T-helper 1 cell (primary cell): ENCODE data around the gene PTPN20.
A peak's percentile ranks its signal among the peaks of the same experiment; 100 is the strongest.

ENCODE experiments used
- DNase-seq, 5 donors: peaks; one replicate each; pipeline ENCODE4 v3.0.0-alpha.2; 2012 to 2020

PTPN20 gene

GRCh38 chr10:47035171-47035818, 124.1 kb downstream of the PTPN20 start:
- DNase-seq, result peak in 1 of 5 donors; percentile 1

- DNase-seq, result peak in 1 of 5 donors; percentile 1
Measured at GRCh38 chr10:47035819-47036337, 124.7 kb downstream of the PTPN20 start.

DNA sequence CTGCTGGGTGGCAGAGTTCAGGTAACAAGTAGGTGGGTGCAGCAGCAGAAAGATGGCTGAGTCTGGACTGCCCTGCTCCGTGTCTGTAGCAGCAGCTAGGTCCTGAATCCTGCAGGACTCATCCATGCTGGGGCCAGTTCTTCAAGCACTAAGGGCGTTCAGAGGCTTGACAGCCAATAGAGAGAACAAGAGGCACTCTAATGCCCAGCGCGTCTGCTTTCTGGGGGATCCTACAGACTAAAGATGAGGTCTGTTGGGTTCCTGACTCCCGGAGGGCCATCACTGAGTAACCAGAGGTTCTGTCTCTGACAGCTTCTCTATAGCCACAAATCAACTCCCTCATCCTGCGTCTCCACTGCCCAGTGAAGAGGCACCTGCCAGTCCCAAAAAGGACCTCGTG, 125.5 kb downstream of the PTPN20 start:
- DNase-seq, result no peak

DNA sequence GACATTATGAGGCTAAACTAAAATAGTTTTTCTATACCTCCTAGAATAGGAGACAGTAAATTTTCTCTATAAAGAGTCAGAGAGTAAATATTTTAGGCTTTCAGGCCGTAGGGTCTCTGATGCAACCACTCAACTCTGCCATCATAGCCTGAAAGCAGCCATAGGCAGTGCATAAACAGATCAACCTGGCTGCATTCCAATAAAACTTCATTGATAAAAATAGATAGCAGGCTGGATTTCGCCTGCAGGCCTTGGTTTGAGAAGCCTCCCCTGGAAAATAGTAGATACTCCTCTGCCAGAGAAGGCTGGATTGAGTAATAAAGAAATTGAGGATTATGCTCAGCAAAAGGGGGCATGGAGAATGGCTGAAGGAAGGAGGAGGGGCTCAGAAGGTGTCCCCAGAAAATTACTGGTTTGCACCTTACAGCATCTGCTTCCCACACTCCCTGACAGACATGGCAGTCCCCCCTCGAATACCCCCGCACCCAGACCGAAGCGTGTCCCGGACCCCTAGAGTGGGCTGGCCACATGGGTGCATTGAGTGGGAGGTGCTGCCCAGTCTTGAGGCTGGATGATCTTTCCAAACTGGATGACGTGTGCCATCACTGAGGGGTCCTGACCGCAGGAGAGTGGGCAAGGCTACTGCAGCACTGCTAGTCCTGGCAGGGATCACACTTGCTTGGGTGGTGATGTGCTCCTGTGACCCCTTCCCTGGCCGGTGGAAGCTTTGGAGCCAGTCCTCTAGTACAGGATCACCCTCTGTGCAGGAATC, 126.6 kb downstream of the PTPN20 start:
- peak in 1 of 5 donors; percentile 3 for DNase-seq

DNA sequence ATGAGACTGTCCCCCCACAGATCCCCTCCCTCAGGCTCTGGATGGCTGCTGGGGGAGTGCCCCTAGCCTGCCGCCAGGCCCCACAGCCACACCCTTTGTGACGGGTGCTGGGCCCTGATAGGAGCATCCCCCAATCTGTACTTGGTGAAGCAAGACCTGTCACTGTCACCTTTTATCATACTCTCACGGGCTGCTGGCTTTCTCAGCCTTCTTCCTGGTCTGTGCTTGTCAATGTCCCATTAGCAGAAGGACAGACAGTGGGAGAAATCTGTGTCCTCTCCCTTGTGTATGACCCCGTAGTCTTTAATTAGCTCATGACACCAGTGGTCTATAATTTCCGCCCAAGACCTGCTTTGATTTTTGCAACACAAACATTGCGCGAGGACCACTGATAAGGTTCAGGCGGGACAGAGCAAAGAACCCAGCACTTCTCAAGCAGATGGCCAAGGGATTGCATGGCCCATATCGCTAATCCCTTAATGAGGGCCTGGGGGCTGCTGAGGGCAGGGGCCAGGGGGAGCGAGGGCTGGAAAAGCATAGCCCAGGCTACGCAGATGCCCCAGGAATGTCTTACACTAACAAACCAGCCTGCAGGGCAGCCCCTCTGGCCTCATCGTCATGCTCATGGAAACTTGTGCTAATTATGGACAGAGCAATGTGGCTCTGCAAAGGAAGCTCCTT, 127.8 kb downstream of the PTPN20 start:
- DNase-seq, result peak in 1 of 5 donors; percentile 1

- peak in 1 of 5 donors; percentile 1 for DNase-seq
Measured at GRCh38 chr10:47039562-47039913, 128.3 kb downstream of the PTPN20 start.

DNA sequence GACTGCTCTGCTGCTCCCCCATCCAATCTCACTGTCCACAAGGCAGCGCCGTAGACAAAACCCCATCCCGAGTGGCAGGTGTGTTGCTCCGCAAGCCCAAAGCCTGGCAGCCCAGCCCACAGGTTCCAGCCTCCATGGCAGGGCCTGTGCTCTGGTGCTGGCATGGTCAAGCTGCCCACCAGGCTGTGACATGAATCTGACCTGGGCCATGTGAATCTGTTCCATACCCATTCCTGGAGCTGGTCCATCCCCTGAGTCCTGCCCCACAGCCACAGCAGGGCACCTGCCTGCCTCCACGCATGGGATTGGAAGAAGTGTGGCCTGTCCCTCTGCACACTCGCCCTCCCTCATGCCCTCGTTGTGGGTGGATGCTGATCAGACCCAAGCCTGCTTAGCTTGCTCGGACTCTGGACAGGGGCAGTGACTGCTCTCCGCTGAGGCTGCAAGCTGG, 128.8 kb downstream of the PTPN20 start:
- peak in 1 of 5 donors; percentile 8 for DNase-seq

DNA sequence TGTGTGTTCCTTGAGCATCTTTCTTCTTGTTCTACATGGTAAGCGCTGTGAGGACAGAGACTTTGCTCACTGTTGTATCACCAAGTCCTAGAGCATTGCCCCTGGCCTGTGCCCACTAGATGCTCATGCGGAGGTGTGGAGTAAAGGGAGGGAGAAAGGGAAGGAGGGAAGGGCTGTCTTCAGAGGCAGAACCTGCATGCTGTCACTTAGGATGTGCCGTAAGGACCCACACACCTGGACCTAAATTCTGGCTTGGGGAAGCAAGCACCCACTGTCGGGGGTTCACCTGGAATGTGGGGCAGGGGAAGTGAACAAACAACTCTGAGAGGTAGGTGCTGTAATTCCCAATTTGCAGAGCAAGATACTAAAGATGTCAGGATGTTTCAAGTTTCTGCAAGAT, 129.5 kb downstream of the PTPN20 start:
- no peak for DNase-seq

DNA sequence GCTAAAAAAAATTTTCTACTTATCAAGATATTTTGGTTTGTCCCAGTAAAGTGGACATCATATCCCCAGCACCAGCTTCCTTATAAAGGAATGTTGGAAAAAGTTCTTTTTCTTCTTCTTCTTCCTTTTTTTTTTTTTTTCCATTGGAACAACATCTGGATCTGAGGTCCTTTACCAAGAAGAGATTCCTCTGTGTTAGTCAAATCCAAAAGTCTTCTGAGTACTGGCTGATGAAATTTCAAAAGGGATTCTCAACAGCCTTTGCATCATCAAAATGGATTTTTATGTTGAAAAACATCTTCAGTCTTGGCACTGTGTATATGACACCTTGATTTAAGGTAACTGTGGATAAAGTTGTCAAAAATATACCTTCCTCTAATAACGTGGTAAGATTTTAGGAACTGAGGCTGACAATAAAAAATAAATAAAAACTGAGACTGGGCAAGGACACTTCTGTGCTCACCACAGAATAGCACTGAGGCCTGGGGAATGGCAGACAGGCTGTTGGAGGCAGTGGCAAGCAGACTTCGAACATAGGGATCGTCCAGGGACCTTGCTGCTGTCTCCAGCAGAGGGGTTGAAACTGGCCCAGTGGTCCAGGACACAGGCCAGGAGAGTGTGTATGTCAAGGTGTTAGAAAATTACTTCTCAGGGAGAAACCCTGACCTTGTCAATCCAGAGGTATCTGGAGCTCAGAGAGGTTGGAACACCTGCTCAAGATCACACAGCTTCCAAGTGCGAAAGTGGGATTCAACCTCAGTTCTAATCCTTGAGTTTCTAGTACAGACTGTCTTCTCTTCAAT, 130.4 kb downstream of the PTPN20 start:
- DNase-seq, result no peak

GRCh38 chr10:47042199-47042473, 130.9 kb downstream of the PTPN20 start:
- DNase-seq, result no peak

- DNase-seq, result no peak
Measured at GRCh38 chr10:47042780-47043750, 131.8 kb downstream of the PTPN20 start.

- no peak for DNase-seq
Measured at GRCh38 chr10:47043928-47044538, 132.8 kb downstream of the PTPN20 start.

- DNase-seq, result no peak
Measured at GRCh38 chr10:47044741-47045140, 133.5 kb downstream of the PTPN20 start.

DNA sequence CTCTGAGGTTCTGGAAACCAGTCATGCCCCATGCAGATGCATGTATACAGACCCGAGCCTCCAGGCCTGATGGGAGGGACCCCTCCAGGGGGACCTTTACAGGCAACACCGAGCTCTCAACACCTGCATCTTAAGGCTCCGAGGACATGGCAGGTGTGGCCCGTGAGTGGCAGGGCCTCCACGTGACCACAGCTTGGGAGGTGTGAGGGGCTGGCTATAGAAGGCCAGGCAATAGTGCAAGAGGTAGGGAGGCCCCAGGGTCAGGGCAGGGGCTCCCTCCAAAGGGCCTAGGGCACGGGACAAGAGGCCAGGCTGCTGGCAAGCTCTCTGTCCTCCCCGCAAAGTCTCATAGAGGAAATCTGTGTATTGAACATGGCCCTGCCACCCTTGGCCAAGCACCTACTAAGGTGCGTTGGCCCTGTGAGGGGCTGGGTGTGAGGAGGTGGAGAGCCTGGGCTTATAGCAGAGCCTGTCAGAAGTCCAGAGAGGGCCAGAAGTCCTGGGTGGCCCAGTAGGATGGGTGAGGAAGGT, 134.2 kb downstream of the PTPN20 start:
- no peak for DNase-seq

DNA sequence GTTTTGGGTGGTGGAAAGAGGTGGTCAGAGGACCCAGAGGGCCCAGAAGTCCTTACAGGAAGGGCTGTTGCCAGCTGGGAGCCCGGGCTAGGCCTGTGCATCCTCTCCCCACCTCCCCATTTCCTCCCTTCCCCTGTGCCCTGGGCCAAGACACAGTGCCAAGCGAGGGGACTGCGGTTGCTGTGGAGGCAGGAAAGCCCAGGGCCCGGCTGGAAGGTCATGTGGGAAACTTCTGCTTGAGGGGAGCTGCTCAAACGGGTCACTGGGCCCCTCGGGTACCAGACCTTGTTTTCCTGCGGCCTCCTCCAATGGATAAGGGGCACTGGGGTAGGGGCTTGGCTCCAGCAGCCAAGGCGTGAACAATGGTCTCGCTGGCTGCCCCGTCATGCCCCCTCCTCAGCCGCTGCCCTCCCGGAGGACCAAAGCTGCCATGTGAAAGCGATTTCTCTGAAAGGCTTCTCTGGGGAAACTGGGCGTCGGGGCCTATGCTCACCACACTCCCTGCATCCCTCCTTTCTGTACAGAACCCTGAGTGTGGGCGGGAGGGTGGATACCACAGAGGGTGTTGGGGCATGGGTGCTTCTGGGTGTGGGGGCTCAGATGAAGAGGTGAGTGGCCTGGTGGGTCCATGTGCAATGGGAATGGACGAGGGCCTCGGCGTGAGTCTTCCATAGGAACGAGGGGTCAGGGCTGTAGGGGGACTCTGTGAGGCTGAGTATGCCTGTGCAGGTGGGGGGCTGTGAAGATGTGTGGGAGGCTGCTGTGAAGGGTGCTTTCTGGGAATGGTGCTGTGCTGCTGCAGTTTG, 135.3 kb downstream of the PTPN20 start:
- no peak for DNase-seq

- no peak for DNase-seq
Measured at GRCh38 chr10:47047127-47047504, 135.9 kb downstream of the PTPN20 start.

- peak; percentile 50 to 74 (median 61) for DNase-seq
Measured at GRCh38 chr10:47047577-47048525, 136.6 kb downstream of the PTPN20 start.

GRCh38 chr10:47048526-47048905, 137.3 kb downstream of the PTPN20 start:
- DNase-seq, result no peak
